Heart left ventricle (tissue), 16 donors: ENCODE results near the gene TTC7B. TPM values are rescaled to one million over a fixed set of nuclear protein-coding genes. Genes with fewer than 3 reads are reported as not detected.

Experiments used
- ATAC-seq, 4 donors: fragments of 200-7000 bp; cut with Tn5 transposase; one replicate each; pipeline ENCODE4 v1.9.1; 2020 to 2022; ENCODE audit warnings: moderate library complexity in 4 of 4, mild to moderate bottlenecking in 3 of 4, moderate number of reproducible peaks in 1 of 4
- DNase-seq, 5 donors: peaks; one replicate each; pipeline ENCODE4 v3.0.0-alpha.2; 2020
- H3K27ac ChIP-seq, 12 donors: fragments of 200-600 bp; sonication (generic) in 4 of 12; one replicate each; pipeline versions ENCODE4 v1.5.0 to v1.8.0; 2016 to 2022; ENCODE audit warnings: mild to moderate bottlenecking in 2 of 12
- H3K27me3 ChIP-seq, 9 donors: fragments of 200-600 bp; sonication (generic) in 2 of 9; one replicate each; pipeline versions ENCODE4 v1.5.1 to v1.8.0; 2016 to 2022; ENCODE audit warnings: mild to moderate bottlenecking in 3 of 9
- H3K36me3 ChIP-seq, 9 donors: fragments of 200-600 bp; sonication (generic) in 2 of 9; one replicate each; pipeline versions ENCODE4 v1.5.0 to v1.8.0; 2018 to 2022; ENCODE audit warnings: mild to moderate bottlenecking in 2 of 9
- H3K4me1 ChIP-seq, 12 donors: fragments of 200-600 bp; sonication (generic) in 4 of 12; one replicate each; pipeline versions ENCODE4 v1.5.0 to v1.8.0; 2016 to 2022; ENCODE audit warnings: mild to moderate bottlenecking in 3 of 12
- H3K4me3 ChIP-seq, 12 donors: fragments of 200-600 bp; sonication (generic) in 4 of 12; one replicate each; pipeline versions ENCODE4 v1.5.0 to v1.8.0; 2017 to 2022; ENCODE audit warnings: mild to moderate bottlenecking in 9 of 12, moderate library complexity in 4 of 12
- H3K9me3 ChIP-seq, 12 donors: fragments of 200-600 bp; sonication (generic) in 4 of 12; one replicate each; pipeline versions ENCODE4 v1.5.0 to v1.8.0; 2016 to 2022; ENCODE audit warnings: mild to moderate bottlenecking in 1 of 12
- CTCF ChIP-seq, 12 donors: fragments of 200-600 bp; sonication (generic) in 4 of 12; IDR thresholded peaks; one replicate each; pipeline versions ENCODE4 v1.5.0 to v1.8.0; 2018 to 2022; ENCODE audit warnings: antibody characterized with exemption in 12 of 12, mild to moderate bottlenecking in 5 of 12
- POLR2A ChIP-seq, 2 donors: fragments of 450-650 bp; IDR thresholded peaks; one replicate each; pipeline ENCODE4 v1.6.1; 2017; ENCODE audit warnings: antibody characterized with exemption in 2 of 2, mild to moderate bottlenecking in 2 of 2, moderate library complexity in 2 of 2
- WGBS, 4 donors: extraction: QIAGEN DNeasy Blood & Tissue Kit in 2 of 4; methylation state at CpG; one replicate each; pipeline versions ENCODE4 v1.1.5 to v1.1.7; 2013 to 2018; 5-methylcytosine and 5-hydroxymethylcytosine counted together
- intact Hi-C, 10 donors: fragments of 100-400 bp; cut with DNase I; formaldehyde crosslinking; loops; one replicate each; pipeline versions ENCODE4 v1.11.1 to v1.14.2; 2022
- polyA plus RNA-seq, 2 donors: library from polyadenylated mRNA; stranded (reverse); fragments of 200-250 nt; gene quantifications; one replicate each; pipeline ENCODE4 v1.2.3, GENCODE V29; 2013
- total RNA-seq, 9 donors: library from RNA; depleted of rRNA in 2 of 9; stranded (reverse); fragments of >200 nt in 2 of 9; fragmentation: NEBNext Ultra II Directional in 3 of 9; extraction: Animal tissue kit (Norgen Biotek cat#: 25700) in 3 of 9; gene quantifications; one replicate each; pipeline versions ENCODE4 v1.1.0 to v1.2.4, GENCODE V29; 2016 to 2023
- donor health status: ischemic (EF 13 %, LVEDD 7.1; RV severe dilation, severe dysfunction).
- donor health status: healthy with polysubstance abuse.
- donor health status: DM: no; HTN: yes; CAD: no.
- donor health status: DM: no; HTN: no; CAD: no.
- donor health status: ischemic (EF 25% LVEDD 6.9; RV normal size, moderate dysfunction).
- donor health status: ischemic (EF 25% LVEDD 5.7; RV mildly dilated, moderate dysfunction).
- donor health status: healthy.
- donor health status: DM: yes; HTN: yes; CAD: no.
- donor health status: ischemic (EF 35%, LVEDD 5.7; RV mildly dilated, moderate dysfunction).
- donor health status: nonischemic (EF 11% LVEDD 7.7; RV severe dilation, severe dysfunction).
- donor health status: DM: yes; HTN: yes; CAD: no.
- donor health status: PGD.
- donor health status: ischemic (EF 29% LVEDD 5.4; RV normal size, mild dysfunction).
- donor health status: nonischemic (EF 23%, LVEDD 6.1; RV moderate dilation, normal function).

The TTC7B gene
- total and polyA plus RNA-seq, 11 donors, result 20.3 to 76.1 (median 62.6) TPM

DNA sequence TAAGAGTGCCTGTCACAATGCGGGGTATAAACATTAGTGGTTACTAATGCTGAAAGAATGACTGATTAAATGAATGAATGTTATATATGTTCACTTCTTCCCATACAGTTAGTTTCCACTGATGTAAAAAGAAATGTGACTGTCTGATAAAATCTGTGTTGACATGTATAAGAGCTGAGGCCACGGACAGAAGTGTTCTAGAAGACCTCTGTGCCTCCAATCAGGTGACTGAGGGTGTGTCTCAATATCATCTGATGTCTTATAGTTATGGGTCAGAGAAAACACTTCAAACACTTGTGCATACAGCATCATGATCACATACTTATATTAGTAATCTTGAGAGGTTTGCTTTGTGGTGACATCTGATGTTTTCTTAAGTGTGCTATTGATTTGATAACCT is 183.4 kb downstream of the TTC7B start:
- Histone ChIP-seq H3K9me3 (no peaks in the 10 kb centered on the region), H3K27me3 (no peaks in the 10 kb centered on the region), H3K36me3 (peaks cover 0 to 4% (median 0%) of the 10 kb centered on the region in 9 donors), H3K4me3 (no peak overlapping the region), H3K4me1 (peaks cover 7 to 38% (median 20%) of the 10 kb centered on the region in 12 donors), H3K27ac (no peak overlapping the region)
- DNase-seq (no peak), ATAC-seq (no peak)
- intact Hi-C loops, result no loop called here
- 78 to 88% (median 80%) methylated on average over 2 of the region's 2 CpGs for WGBS, 4 donors
- TF ChIP-seq CTCF (IDR thresholded peaks at IDR 0.05) (no peak), POLR2A (IDR thresholded peaks at IDR 0.05) (no peak)

GRCh38 chr14:90632451-90632850 is 183.8 kb downstream of the TTC7B start:
- WGBS, 4 donors, result 92 to 96% (median 95%) methylated on average over 3 of the region's 3 CpGs
- intact Hi-C loops, result no loop called here
- Histone ChIP-seq H3K27me3 (no peaks in the 10 kb centered on the region), H3K36me3 (peaks cover 0 to 4% (median 0%) of the 10 kb centered on the region in 9 donors), H3K9me3 (no peaks in the 10 kb centered on the region), H3K4me1 (peaks cover 7 to 42% (median 23%) of the 10 kb centered on the region in 12 donors), H3K27ac (no peak overlapping the region), H3K4me3 (no peak overlapping the region)
- TF ChIP-seq CTCF (IDR thresholded peaks at IDR 0.05), result no peak
- TF ChIP-seq POLR2A (IDR thresholded peaks at IDR 0.05), result no peak
- ATAC-seq (no peak), DNase-seq (no peak)

DNA sequence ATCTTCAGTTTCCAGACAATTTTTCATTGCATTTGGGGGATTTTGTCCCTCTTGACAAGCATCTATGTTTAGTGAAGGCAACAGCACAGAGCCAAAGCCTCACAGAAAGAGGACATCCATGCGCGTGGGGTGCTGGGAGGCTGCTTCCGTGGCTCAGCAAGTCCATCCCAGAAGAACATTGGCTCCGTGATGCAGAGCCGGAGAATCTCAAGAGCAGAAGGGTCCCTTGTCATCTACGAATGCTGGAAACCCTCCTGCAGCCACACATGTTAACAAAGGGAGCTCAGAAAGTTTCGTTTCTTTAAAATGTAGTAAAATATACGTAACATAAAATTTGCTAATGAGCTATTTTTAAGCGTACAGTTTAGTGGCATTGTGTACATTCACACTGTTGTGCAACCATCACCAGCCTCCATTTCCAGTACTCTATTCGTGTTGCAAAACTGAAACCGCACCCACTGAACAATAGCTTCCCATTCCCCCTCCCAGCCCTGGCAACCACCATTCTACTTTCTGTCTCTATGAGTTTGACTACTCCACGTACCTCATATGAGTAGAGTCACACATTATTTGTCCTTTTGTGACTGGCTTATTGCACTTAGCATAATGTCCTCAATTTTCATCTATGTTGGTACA is 185.9 kb downstream of the TTC7B start:
- Histone ChIP-seq H3K9me3 (no peaks in the 10 kb centered on the region), H3K4me3 (peak overlapping the region in 1 of 12 donors; percentile 30), H3K4me1 (peaks cover 7 to 51% (median 31%) of the 10 kb centered on the region in 12 donors), H3K27me3 (no peaks in the 10 kb centered on the region), H3K27ac (peak overlapping the region in 7 of 12 donors; percentile 2 to 87 (median 31)), H3K36me3 (peaks cover 0 to 4% (median 0%) of the 10 kb centered on the region in 9 donors)
- 63 to 78% (median 77%) methylated on average over 12 of the region's 12 CpGs for WGBS, 4 donors
- no peak for TF ChIP-seq POLR2A (IDR thresholded peaks at IDR 0.05)
- no peak for TF ChIP-seq CTCF (IDR thresholded peaks at IDR 0.05)
- intact Hi-C loops, result no loop called here
- peak in 3 of 4 donors; percentile 43 to 75 (median 45) for ATAC-seq
- DNase-seq, result no peak

- Histone ChIP-seq H3K36me3 (peaks cover 0 to 4% (median 0%) of the 10 kb centered on the region in 9 donors), H3K27me3 (no peaks in the 10 kb centered on the region), H3K4me1 (peaks cover 9 to 59% (median 34%) of the 10 kb centered on the region in 12 donors), H3K4me3 (no peak overlapping the region), H3K27ac (peak overlapping the region in 5 of 12 donors; percentile 5 to 87 (median 41)), H3K9me3 (no peaks in the 10 kb centered on the region)
- WGBS, 4 donors, result 62 to 72% (median 64%) methylated on average over 9 of the region's 9 CpGs
- intact Hi-C loops, result no loop called here
- ATAC-seq, result no peak
- DNase-seq, result no peak
- no peak for TF ChIP-seq POLR2A (IDR thresholded peaks at IDR 0.05)
- TF ChIP-seq CTCF (IDR thresholded peaks at IDR 0.05), result no peak
Observed at GRCh38 chr14:90629471-90629870, 186.8 kb downstream of the TTC7B start.
